ENCODE results near the gene TEDC1.

The TEDC1 gene

DNA sequence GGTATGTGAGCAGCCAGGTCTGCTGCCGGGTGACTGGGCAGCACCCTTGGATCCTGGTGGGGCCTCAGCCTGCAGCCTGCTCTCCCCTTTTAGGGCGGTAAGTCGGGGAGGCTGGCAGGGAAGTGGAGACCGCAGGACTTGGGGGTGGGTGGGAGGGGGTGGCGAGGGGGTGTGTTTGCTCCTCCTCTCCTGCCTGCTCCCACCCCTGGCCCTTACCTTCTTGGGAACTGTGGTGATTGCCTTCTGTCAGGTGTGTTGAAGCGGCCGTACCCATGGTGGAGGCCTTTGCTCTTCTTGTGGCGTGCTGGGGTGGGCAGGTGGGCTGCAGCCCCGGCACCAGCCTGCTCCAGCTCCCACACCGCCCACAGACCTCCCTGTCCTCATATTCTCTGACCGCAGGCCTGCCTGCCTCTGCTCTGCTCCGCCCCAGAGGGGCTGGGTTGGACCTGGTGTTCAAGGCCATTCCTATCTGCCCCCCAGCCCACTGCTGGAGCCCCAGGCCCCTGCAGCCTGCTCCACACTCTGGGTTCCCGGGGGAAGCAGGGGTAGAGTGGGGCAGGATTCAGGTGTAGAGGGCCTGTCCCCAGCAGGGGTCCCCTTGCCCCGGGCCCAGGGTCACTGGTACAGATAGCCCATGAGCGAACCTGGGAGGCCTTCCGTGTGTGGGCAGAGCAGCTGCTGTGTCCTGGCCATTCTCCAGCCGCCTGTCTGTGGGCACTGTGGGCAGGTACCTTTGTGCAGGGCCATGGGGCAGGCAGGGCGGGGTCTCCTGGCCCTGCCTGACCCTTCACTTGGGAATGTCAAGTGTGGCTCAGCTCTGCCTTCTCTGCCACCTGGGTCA, 5.2 kb downstream of the TEDC1 start:
- Histone ChIP-seq H3K9me3 (ENCODE audit: low read length) (no peaks in the 10 kb centered on the region), H3K4me1 (ENCODE audit: insufficient read depth, low read length) (peaks cover 4% of the 10 kb centered on the region), H2AFZ (ENCODE audit: low read depth, low read length) (no peak overlapping the region), H3K36me3 (ENCODE audit: insufficient read depth, low read length) (no peaks in the 10 kb centered on the region), H3K27me3 (ENCODE audit: insufficient read depth, low read length) (no peaks in the 10 kb centered on the region), H3K4me3 (ENCODE audit: low read length) (no peak overlapping the region)

GRCh38 chr14:105496831-105497591, 6.0 kb downstream of the TEDC1 start:
- H3K4me1 ChIP-seq (ENCODE audit: insufficient read depth, low read length): peaks cover 4% of the 10 kb centered on the region
- H2AFZ ChIP-seq (ENCODE audit: low read depth, low read length): no peak overlapping the region
- no peaks in the 10 kb centered on the region for H3K36me3 ChIP-seq (ENCODE audit: insufficient read depth, low read length)
- no peaks in the 10 kb centered on the region for H3K27me3 ChIP-seq (ENCODE audit: insufficient read depth, low read length)
- no peaks in the 10 kb centered on the region for H3K9me3 ChIP-seq (ENCODE audit: low read length)
- no peak overlapping the region for H3K4me3 ChIP-seq (ENCODE audit: low read length)

- H3K4me1 ChIP-seq (ENCODE audit: insufficient read depth, low read length): peaks cover 4% of the 10 kb centered on the region
- no peak overlapping the region for H2AFZ ChIP-seq (ENCODE audit: low read depth, low read length)
- no peaks in the 10 kb centered on the region for H3K9me3 ChIP-seq (ENCODE audit: low read length)
- no peaks in the 10 kb centered on the region for H3K36me3 ChIP-seq (ENCODE audit: insufficient read depth, low read length)
- H3K27me3 ChIP-seq (ENCODE audit: insufficient read depth, low read length): no peaks in the 10 kb centered on the region
- H3K4me3 ChIP-seq (ENCODE audit: low read length): no peak overlapping the region
Observed at GRCh38 chr14:105497671-105498429, 6.8 kb downstream of the TEDC1 start.

DNA sequence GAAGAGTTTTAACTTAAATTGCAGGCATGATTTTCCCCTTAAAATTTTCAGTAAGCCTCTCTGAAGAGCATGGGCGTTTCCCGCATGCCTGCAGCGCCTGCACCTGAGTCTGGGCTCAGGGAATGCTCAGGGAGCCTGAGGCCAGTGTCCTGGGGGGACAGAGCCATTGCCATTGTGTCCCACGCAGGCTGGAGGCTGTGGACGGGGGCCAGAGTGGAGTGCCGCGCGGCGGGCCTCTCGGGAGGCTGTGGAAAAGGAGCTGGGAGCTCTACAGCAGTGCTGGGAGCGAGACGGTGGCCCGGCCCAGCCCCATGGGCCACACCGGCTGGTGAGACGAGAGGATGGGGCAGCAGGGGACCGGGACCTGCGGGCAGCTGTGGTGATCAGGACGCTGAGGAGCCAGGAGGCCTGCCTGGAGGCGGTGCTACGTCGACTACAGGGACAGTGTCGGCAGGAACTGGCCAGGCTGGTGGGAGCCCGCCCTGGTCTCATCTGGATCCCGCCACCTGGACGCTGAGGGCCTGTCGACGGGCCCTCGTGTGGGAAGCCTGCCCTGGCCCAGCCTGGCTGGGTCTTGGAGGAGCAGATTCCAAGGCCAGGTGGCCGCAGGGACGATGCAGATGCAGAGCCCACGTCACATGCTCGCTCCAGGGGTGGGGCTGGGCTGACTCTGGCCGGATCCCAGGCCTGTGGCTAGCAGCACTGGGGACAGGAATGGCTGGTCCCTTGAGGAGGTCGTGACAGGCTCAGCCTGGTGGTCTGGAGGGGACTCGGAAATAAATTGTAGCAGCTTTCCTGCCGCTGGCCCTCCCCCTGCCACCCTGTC, 7.6 kb downstream of the TEDC1 start:
- Histone ChIP-seq H3K9me3 (ENCODE audit: low read length) (no peaks in the 10 kb centered on the region), H3K4me1 (ENCODE audit: insufficient read depth, low read length) (peaks cover 4% of the 10 kb centered on the region), H3K36me3 (ENCODE audit: insufficient read depth, low read length) (no peaks in the 10 kb centered on the region), H3K27me3 (ENCODE audit: insufficient read depth, low read length) (no peaks in the 10 kb centered on the region), H2AFZ (ENCODE audit: low read depth, low read length) (no peak overlapping the region), H3K4me3 (ENCODE audit: low read length) (no peak overlapping the region)

DNA sequence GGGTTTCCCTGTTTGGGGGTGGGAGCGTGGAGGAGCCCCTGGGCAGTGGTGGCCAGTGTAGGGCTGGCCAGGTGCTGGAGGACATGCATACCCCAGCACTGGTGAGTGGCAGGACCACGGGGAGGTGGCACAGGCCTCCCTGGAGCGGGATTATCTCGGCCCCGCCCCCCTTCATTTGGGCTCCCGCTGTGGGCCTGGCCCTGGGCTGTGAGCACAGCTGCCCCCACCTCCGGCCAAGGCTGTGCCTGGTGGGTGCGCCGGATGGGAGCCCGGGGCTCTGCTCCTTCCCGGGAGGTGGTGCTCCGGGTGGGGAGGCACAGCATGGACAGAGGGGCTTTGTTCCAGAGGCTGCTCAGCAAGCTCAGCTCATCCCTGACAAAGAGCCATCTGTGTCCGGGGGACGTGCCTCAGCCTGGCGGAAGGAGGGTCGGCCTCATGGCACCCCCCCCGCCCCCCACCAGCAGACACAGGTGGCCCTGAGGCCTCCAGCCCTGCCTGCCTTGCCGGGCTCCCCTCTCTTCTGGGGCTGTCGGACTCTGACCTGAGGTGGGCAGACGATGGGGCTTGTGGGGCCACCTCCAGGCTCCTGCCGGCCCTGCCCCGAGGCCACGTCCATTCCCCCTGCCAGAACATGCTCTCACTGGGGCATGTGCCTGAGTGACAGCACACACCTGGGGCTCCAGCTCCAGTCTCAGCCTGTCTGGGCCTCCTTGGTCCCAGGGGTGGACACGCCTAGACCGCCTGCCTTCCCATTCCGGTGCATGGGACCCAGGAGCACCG, 8.4 kb downstream of the TEDC1 start:
- H3K4me1 ChIP-seq (ENCODE audit: insufficient read depth, low read length): peaks cover 4% of the 10 kb centered on the region
- no peak overlapping the region for H3K4me3 ChIP-seq (ENCODE audit: low read length)
- H3K36me3 ChIP-seq (ENCODE audit: insufficient read depth, low read length): no peaks in the 10 kb centered on the region
- no peaks in the 10 kb centered on the region for H3K27me3 ChIP-seq (ENCODE audit: insufficient read depth, low read length)
- no peaks in the 10 kb centered on the region for H3K9me3 ChIP-seq (ENCODE audit: low read length)
- no peak overlapping the region for H2AFZ ChIP-seq (ENCODE audit: low read depth, low read length)

DNA sequence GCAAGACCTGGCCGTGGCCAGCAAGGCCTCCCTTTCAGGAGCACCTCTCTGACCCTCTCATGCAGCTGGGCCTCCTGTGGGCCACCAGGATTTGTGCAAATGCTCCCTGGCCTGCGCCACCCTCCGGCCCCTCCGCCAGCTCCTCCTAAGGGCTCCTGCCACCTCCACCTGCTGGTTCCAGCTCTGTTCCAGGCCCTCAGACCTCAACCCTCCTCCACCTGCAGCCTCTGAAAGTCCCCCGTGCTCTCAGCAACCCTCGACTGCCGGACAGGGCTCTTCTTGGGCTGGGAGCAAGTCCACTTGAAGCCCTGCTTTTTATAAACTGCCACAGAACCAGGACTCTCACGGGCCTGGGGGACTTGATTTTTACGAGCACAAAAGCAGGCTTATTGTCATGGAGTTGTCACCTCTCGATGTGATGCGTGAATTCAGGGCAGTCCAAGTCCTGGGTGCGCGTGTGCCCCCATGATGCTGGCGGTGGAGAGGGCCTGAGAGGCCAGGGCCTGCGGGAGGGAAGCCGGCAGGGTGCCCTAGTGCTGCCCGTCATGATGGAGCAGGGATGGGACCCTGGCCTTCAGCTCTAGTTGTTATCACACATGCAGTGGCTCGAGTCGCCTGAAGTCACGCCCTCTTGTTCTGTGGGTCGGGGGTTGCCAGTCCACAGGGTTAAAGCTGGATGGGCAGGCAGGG, 9.1 kb downstream of the TEDC1 start:
- H3K4me1 ChIP-seq (ENCODE audit: insufficient read depth, low read length): peaks cover 4% of the 10 kb centered on the region

GRCh38 chr14:105500726-105501101, 9.7 kb downstream of the TEDC1 start:
- Histone ChIP-seq H3K9me3 (ENCODE audit: low read length) (no peaks in the 10 kb centered on the region), H3K27me3 (ENCODE audit: insufficient read depth, low read length) (peaks cover 2% of the 10 kb centered on the region), H3K4me3 (ENCODE audit: low read length) (no peak overlapping the region), H3K36me3 (ENCODE audit: insufficient read depth, low read length) (no peaks in the 10 kb centered on the region), H3K4me1 (ENCODE audit: insufficient read depth, low read length) (peaks cover 4% of the 10 kb centered on the region), H2AFZ (ENCODE audit: low read depth, low read length) (no peak overlapping the region)

More for the DNA sequence above, 9.1 kb downstream of the TEDC1 start:
- Histone ChIP-seq H3K9me3 (ENCODE audit: low read length) (no peaks in the 10 kb centered on the region), H3K4me3 (ENCODE audit: low read length) (no peak overlapping the region), H3K27me3 (ENCODE audit: insufficient read depth, low read length) (no peaks in the 10 kb centered on the region), H3K36me3 (ENCODE audit: insufficient read depth, low read length) (no peaks in the 10 kb centered on the region), H2AFZ (ENCODE audit: low read depth, low read length) (no peak overlapping the region)

DNA sequence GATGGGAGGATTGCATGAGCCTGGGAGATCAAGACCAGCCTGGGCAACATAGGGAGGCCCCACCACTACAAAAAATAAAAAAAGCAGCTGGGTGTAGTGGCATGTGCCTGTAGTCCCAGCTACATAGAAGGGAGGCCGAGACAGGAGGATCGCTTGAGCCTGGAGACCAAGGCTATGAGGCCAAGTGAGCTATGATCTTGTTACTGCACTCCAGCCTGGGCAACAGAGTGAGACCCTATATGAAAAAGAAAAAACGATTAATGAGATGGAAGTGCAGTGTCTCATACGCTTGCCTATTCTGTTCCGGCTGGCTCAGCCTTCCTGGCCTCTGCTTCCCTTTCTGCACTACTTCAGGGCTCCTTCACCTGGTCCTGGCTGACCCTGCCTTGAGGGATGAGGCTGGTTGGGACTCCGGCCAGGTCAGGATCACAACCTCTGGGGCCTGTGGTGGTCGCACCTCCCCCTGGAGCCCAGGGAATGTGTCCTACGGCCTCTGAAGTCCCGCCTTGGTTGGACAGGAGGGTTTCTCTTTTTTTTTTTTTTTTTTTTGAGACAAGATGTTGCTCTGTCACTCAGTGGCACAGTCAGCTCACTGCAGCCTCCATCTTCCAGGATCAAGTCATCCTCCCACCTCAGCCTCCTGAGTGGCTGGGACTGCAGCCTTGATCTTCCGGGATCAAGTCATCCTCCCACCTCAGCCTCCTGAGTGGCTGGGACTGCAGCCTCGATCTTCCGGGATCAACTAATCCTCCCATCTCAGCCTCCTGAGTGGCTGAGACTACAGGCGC, 10.7 kb downstream of the TEDC1 start:
- Histone ChIP-seq H3K27me3 (ENCODE audit: insufficient read depth, low read length) (peaks cover 2% of the 10 kb centered on the region), H3K9me3 (ENCODE audit: low read length) (no peaks in the 10 kb centered on the region), H3K36me3 (ENCODE audit: insufficient read depth, low read length) (no peaks in the 10 kb centered on the region), H2AFZ (ENCODE audit: low read depth, low read length) (no peak overlapping the region), H3K4me1 (ENCODE audit: insufficient read depth, low read length) (peaks cover 4% of the 10 kb centered on the region), H3K4me3 (ENCODE audit: low read length) (no peak overlapping the region)

GRCh38 chr14:105502446-105503295, 11.6 kb downstream of the TEDC1 start:
- Histone ChIP-seq H3K4me3 (ENCODE audit: low read length) (no peak overlapping the region), H3K9me3 (ENCODE audit: low read length) (no peaks in the 10 kb centered on the region), H3K27me3 (ENCODE audit: insufficient read depth, low read length) (peaks cover 2% of the 10 kb centered on the region), H2AFZ (ENCODE audit: low read depth, low read length) (no peak overlapping the region), H3K4me1 (ENCODE audit: insufficient read depth, low read length) (peaks cover 4% of the 10 kb centered on the region), H3K36me3 (ENCODE audit: insufficient read depth, low read length) (no peaks in the 10 kb centered on the region)

GRCh38 chr14:105503296-105503640, 12.2 kb downstream of the TEDC1 start:
- no peaks in the 10 kb centered on the region for H3K36me3 ChIP-seq (ENCODE audit: insufficient read depth, low read length)
- no peaks in the 10 kb centered on the region for H3K9me3 ChIP-seq (ENCODE audit: low read length)
- H2AFZ ChIP-seq (ENCODE audit: low read depth, low read length): no peak overlapping the region
- peaks cover 7% of the 10 kb centered on the region for H3K27me3 ChIP-seq (ENCODE audit: insufficient read depth, low read length)
- H3K4me3 ChIP-seq (ENCODE audit: low read length): no peak overlapping the region
- peaks cover 4% of the 10 kb centered on the region for H3K4me1 ChIP-seq (ENCODE audit: insufficient read depth, low read length)

Data from neuron (in vitro differentiated cells).